B cell (primary cell): Measurements from ENCODE around the gene ANKRD33B. TPM values are rescaled to one million over a fixed set of nuclear protein-coding genes. Genes with fewer than 3 reads are reported as not detected.

Experiments used
- ATAC-seq: fragments of 200-7000 bp; cut with Tn5 transposase; one replicate; pipeline ENCODE4 v1.10.0; 2021; ENCODE audit warnings: low read depth, mild to moderate bottlenecking, moderate number of reproducible peaks, moderate library complexity
- CTCF ChIA-PET: fragments of 350-600 bp; sonication (Branson Sonifier 250); formaldehyde crosslinking; loops from one replicate; lab custom pipeline; 2021; ENCODE audit warnings: antibody characterized with exemption, inconsistent platforms; lab: Charles Lee
- POLR2A ChIA-PET: fragments of 350-600 bp; sonication (Branson Sonifier 250); formaldehyde crosslinking; loops from one replicate; lab custom pipeline; 2021; ENCODE audit warnings: antibody characterized with exemption; lab: Charles Lee
- DNase-seq: peaks from one replicate; pipeline ENCODE4 v3.0.0; 2013
- H2AFZ ChIP-seq: 2 replicates; pipeline ENCODE4 v1.6.1; 2012; ENCODE audit warnings: mild to moderate bottlenecking, low read depth, low read length; ENCODE audit not compliant: insufficient read depth, poor library complexity, severe bottlenecking
- H3K27ac ChIP-seq, 2 donors: 1 replicate in 1 of 2; 2 replicates in 1 of 2; pipeline ENCODE4 v1.5.1; 2012 to 2013; ENCODE audit warnings: low read length in 2 of 2, mild to moderate bottlenecking in 2 of 2, moderate library complexity in 1 of 2
- H3K27me3 ChIP-seq, 4 experiments: fragments of 200-600 bp in 1 of 4; sonication (generic) in 1 of 4; replicated peaks in 1 of 4; 1 replicate in 2 of 4; 2 replicates in 2 of 4; pipeline versions ENCODE4 v1.6.1 to v1.7.0; 2013 to 2016; ENCODE audit warnings: low read length in 3 of 4, mild to moderate bottlenecking in 2 of 4, mixed read lengths in 1 of 4, moderate library complexity in 1 of 4; ENCODE audit not compliant: insufficient read depth in 4 of 4, control insufficient read depth in 3 of 4; ENCODE audit errors: control extremely low read depth in 1 of 4
- H3K36me3 ChIP-seq, 2 experiments: replicated peaks in 1 of 2; 1 replicate in 1 of 2; 2 replicates in 1 of 2; pipeline versions ENCODE4 v1.6.1 to v1.7.1; 2013; ENCODE audit warnings: low read length in 1 of 2; ENCODE audit not compliant: insufficient read depth in 2 of 2, control insufficient read depth in 1 of 2; ENCODE audit errors: control extremely low read depth in 1 of 2, extremely low read depth in 1 of 2
- H3K4me1 ChIP-seq, 2 donors: fragments of 200-600 bp in 1 of 2; sonication (generic) in 1 of 2; 1 replicate in 1 of 2; 2 replicates in 1 of 2; pipeline versions ENCODE4 v1.5.1 to v1.6.1; 2013 to 2017; ENCODE audit warnings: low read length in 2 of 2; ENCODE audit not compliant: control insufficient read depth in 2 of 2, insufficient read depth in 2 of 2
- H3K4me2 ChIP-seq: replicated peaks from 2 replicates; pipeline ENCODE3; 2012; ENCODE audit warnings: mild to moderate bottlenecking, low read depth, low read length; ENCODE audit not compliant: poor library complexity, severe bottlenecking
- H3K4me3 ChIP-seq, 5 experiments: fragments of 200-600 bp in 1 of 5; sonication (generic) in 1 of 5; 1 replicate in 3 of 5; 2 replicates in 2 of 5; pipeline versions ENCODE4 v1.5.1 to v1.7.0; 2011 to 2016; ENCODE audit warnings: low read length in 4 of 5, mild to moderate bottlenecking in 4 of 5, low read depth in 2 of 5, control low read depth in 1 of 5, moderate library complexity in 1 of 5; ENCODE audit not compliant: insufficient read depth in 1 of 5; ENCODE audit errors: control extremely low read depth in 1 of 5, extremely low read depth in 1 of 5
- H3K79me2 ChIP-seq: fragments of 200-600 bp; sonication (generic); one replicate; pipeline ENCODE4 v1.6.0; 2016; ENCODE audit warnings: low read length; ENCODE audit not compliant: control insufficient read depth, insufficient read depth
- H3K9ac ChIP-seq: fragments of 200-600 bp; sonication (generic); 2 replicates; pipeline ENCODE4 v1.6.1; 2017; ENCODE audit warnings: mild to moderate bottlenecking, low read length, moderate library complexity
- H3K9me3 ChIP-seq, 3 donors: one replicate each; pipeline versions ENCODE4 v1.6.1 to v1.7.1; 2013; ENCODE audit warnings: low read length in 2 of 3; ENCODE audit not compliant: control insufficient read depth in 2 of 3, insufficient read depth in 1 of 3; ENCODE audit errors: control extremely low read depth in 1 of 3
- H4K20me1 ChIP-seq: 2 replicates; pipeline ENCODE4 v1.6.0; 2012; ENCODE audit warnings: mild to moderate bottlenecking, low read length; ENCODE audit not compliant: insufficient read depth, control insufficient read depth, poor library complexity, severe bottlenecking
- H3K27ac Mint-ChIP-seq: one replicate; pipeline ENCODE4 v1.8.0; 2021; ENCODE audit warnings: mixed read lengths
- H3K27me3 Mint-ChIP-seq: one replicate; pipeline ENCODE4 v1.8.0; 2021; ENCODE audit warnings: mixed read lengths
- H3K4me1 Mint-ChIP-seq: one replicate; pipeline ENCODE4 v1.8.0; 2021; ENCODE audit warnings: mixed read lengths
- H3K4me3 Mint-ChIP-seq: one replicate; pipeline ENCODE4 v1.8.0; 2021; ENCODE audit warnings: mixed read lengths
- H3K9me3 Mint-ChIP-seq: one replicate; pipeline ENCODE4 v1.8.0; 2022; ENCODE audit warnings: mixed read lengths; ENCODE audit not compliant: insufficient read depth
- CTCF ChIP-seq: fragments of 200-600 bp; IDR thresholded peaks from one replicate; pipeline ENCODE4 v1.8.0; 2022; ENCODE audit warnings: antibody characterized with exemption, mild to moderate bottlenecking
- EZH2 ChIP-seq: IDR thresholded peaks from 2 replicates; pipeline ENCODE4 v1.6.1; 2012; ENCODE audit warnings: borderline replicate concordance, low read depth, mild to moderate bottlenecking, moderate library complexity, low read length; ENCODE audit not compliant: insufficient read depth, poor library complexity, severe bottlenecking
- WGBS: methylation state at CpG from one replicate; pipeline ENCODE4 v1.1.5; 2013; ENCODE audit warnings: missing lambda C conversion rate; ENCODE audit not compliant: insufficient coverage; 5-methylcytosine and 5-hydroxymethylcytosine counted together
- intact Hi-C: fragments of 100-400 bp; cut with micrococcal nuclease; formaldehyde crosslinking; loops from one replicate; pipeline ENCODE4 v1.10.0; 2022
- polyA plus RNA-seq: library from polyadenylated mRNA; depleted of rRNA; stranded (reverse); fragments of >200 nt; gene quantifications from 2 replicates; pipeline ENCODE4 v1.2.3, GENCODE V29; 2012
- total RNA-seq, 2 donors: library from RNA; stranded (reverse); fragments of 120-200 nt in 1 of 2; gene quantifications; 1 replicate in 1 of 2; 2 replicates in 1 of 2; pipeline versions ENCODE4 v1.2.3 to v1.2.4, GENCODE V29; 2013 to 2022

Gene ANKRD33B
- total and polyA plus RNA-seq, 2 donors (not counting 1 experiment from before 2014, with no cell fraction given) = 2.9 to 23.4 TPM

- ChIA-PET CTCF (no interaction called here), POLR2A (no interaction called here)
- Histone ChIP-seq H3K9me3 (peaks cover 0 to 11% (median 11%) of the 10 kb centered on the region in 3 donors), H3K4me2 (no peak overlapping the region), H3K27ac (no peak overlapping the region), H2AFZ (no peak overlapping the region), H3K4me3 (no peak overlapping the region), H3K36me3 (no peaks in the 10 kb centered on the region), H3K79me2 (peaks cover 82% of the 10 kb centered on the region), H4K20me1 (peaks cover 29% of the 10 kb centered on the region), H3K4me1 (peaks cover 18 to 20% of the 10 kb centered on the region in 2 donors), H3K27me3 (no peaks in the 10 kb centered on the region), H3K9ac (no peak overlapping the region)
- TF ChIP-seq CTCF (no peak), EZH2 (no peak)
- Mint-ChIP-seq H3K27ac (no peak overlapping the region), H3K4me3 (no peak overlapping the region), H3K4me1 (peaks cover 68% of the 10 kb centered on the region), H3K27me3 (no peaks in the 10 kb centered on the region), H3K9me3 (peaks cover 3% of the 10 kb centered on the region)
- ATAC-seq (no peak), DNase-seq (no peak)
- intact Hi-C loops = no loop called here
- no CpG with 5 or more reads among the region's 3 CpGs for WGBS
Observed at GRCh38 chr5:10591966-10592365, 28.1 kb downstream of the ANKRD33B start.

GRCh38 chr5:10592601-10593000 lies 28.7 kb downstream of the ANKRD33B start:
- H3K79me2 ChIP-seq = peaks cover 85% of the 10 kb centered on the region
- H3K4me3 ChIP-seq = no peak overlapping the region
- no peaks in the 10 kb centered on the region for H3K27me3 ChIP-seq
- Mint-ChIP-seq H3K4me3 (no peak overlapping the region), H3K4me1 (peaks cover 70% of the 10 kb centered on the region), H3K27ac (no peak overlapping the region), H3K9me3 (peaks cover 3% of the 10 kb centered on the region), H3K27me3 (no peaks in the 10 kb centered on the region)
- intact Hi-C loops = no loop called here
- POLR2A ChIA-PET = interaction anchor here (0.6 to 0.9 kb wide), 2 partner anchors 15 to 25 kb away, joined by 3 to 4 read pairs; no protein-coding TSS in a partner anchor
- no peaks in the 10 kb centered on the region for H3K36me3 ChIP-seq
- no peak overlapping the region for H3K27ac ChIP-seq
- ATAC-seq (no peak), DNase-seq (no peak)
- H3K9me3 ChIP-seq = peaks cover 0 to 11% (median 11%) of the 10 kb centered on the region in 3 donors
- no peak overlapping the region for H3K4me2 ChIP-seq
- H4K20me1 ChIP-seq = peaks cover 29% of the 10 kb centered on the region
- CTCF ChIA-PET = interaction anchor here (0.7 to 1.3 kb wide), 4 partner anchors 13 to 140 kb away, joined by 3 to 11 read pairs (median 4); no protein-coding TSS in a partner anchor
- peaks cover 18 to 20% of the 10 kb centered on the region in 2 donors for H3K4me1 ChIP-seq
- TF ChIP-seq CTCF = no peak
- TF ChIP-seq EZH2 = no peak
- no peak overlapping the region for H2AFZ ChIP-seq
- no peak overlapping the region for H3K9ac ChIP-seq
